ENCODE results near the gene NKPD1.

Gene NKPD1

GRCh38 chr19:45173816-45174215 is 13.0 kb upstream of the NKPD1 start:
- no peak for DNase-seq

GRCh38 chr19:45172611-45173208 is 11.9 kb upstream of the NKPD1 start:
- no peak for DNase-seq

- DNase-seq: no peak
Measured at GRCh38 chr19:45172173-45172572, 11.4 kb upstream of the NKPD1 start.

- DNase-seq: no peak
Measured at GRCh38 chr19:45171211-45171623, 10.4 kb upstream of the NKPD1 start.

- DNase-seq: no peak
Measured at GRCh38 chr19:45170146-45171106, 9.6 kb upstream of the NKPD1 start.

- DNase-seq: no peak
Measured at GRCh38 chr19:45169602-45170001, 8.8 kb upstream of the NKPD1 start.

- DNase-seq: no peak
Measured at GRCh38 chr19:45168767-45169351, 8.1 kb upstream of the NKPD1 start.

GRCh38 chr19:45166723-45167252 is 6.0 kb upstream of the NKPD1 start:
- DNase-seq: no peak

GRCh38 chr19:45164577-45165335 is 4.0 kb upstream of the NKPD1 start:
- DNase-seq: no peak

GRCh38 chr19:45163751-45164460 is 3.1 kb upstream of the NKPD1 start:
- no peak for DNase-seq

- no peak for DNase-seq
Measured at GRCh38 chr19:45163156-45163555, 2.4 kb upstream of the NKPD1 start.

- DNase-seq: peak; percentile 91
Measured at GRCh38 chr19:45162608-45163143, 1.9 kb upstream of the NKPD1 start.

GRCh38 chr19:45161738-45162607 is 1.2 kb upstream of the NKPD1 start:
- DNase-seq: no peak

GRCh38 chr19:45159971-45160324 is 834 bp downstream of the NKPD1 start:
- no peak for DNase-seq

- no peak for DNase-seq
Measured at GRCh38 chr19:45159210-45159970, 1.4 kb downstream of the NKPD1 start.

GRCh38 chr19:45158503-45159209 is 2.1 kb downstream of the NKPD1 start:
- DNase-seq: no peak

GRCh38 chr19:45156751-45157150 is 4.0 kb downstream of the NKPD1 start:
- DNase-seq: no peak

GRCh38 chr19:45156011-45156630 is 4.7 kb downstream of the NKPD1 start:
- DNase-seq: no peak

All from DMS 273 treated with DMSO at 0.1 percent for 48 hours (cell line).